GM12878 (cell line): ENCODE measurements around the gene RINL. TPM values are rescaled to one million over a fixed set of nuclear protein-coding genes. Genes with fewer than 3 reads are reported as not detected.

ENCODE experiments used
- ATAC-seq: fragments of 200-7000 bp; cut with Tn5 transposase; 3 replicates; pipeline ENCODE4 v1.9.1; 2020; ENCODE audit warnings: mild to moderate bottlenecking, moderate library complexity
- BruUV-seq: library from RNA; stranded (reverse); fragments of 400-500 nt; replicated peaks from 2 replicates; lab custom pipeline; 2021; lab: Mats Ljungman, UMichigan
- CTCF ChIA-PET: fragments of 300-600 bp; sonication (Branson Sonifier 250); formaldehyde crosslinking; extraction: SDS; loops from one replicate; lab custom pipeline; 2021; ENCODE audit warnings: inconsistent platforms; lab: Yijun Ruan, JAX
- POLR2A ChIA-PET: fragments of 350-600 bp; formaldehyde crosslinking; extraction: SDS; loops from one replicate; lab custom pipeline; 2021; ENCODE audit warnings: inconsistent platforms; lab: Charles Lee
- RAD21 ChIA-PET: fragments of 300-600 bp; sonication (Branson Sonifier 250); formaldehyde crosslinking; loops from one replicate; lab custom pipeline; 2023; ENCODE audit warnings: antibody characterized with exemption; ENCODE audit not compliant: unreplicated experiment; lab: Charles Lee
- SMC1A ChIA-PET: fragments of 300-600 bp; sonication (Branson Sonifier 250); formaldehyde crosslinking; loops from one replicate; lab custom pipeline; 2023; ENCODE audit not compliant: unreplicated experiment, uncharacterized antibody; lab: Charles Lee
- DNase-seq: peaks from one replicate; pipeline ENCODE4 v3.0.0-alpha.2; 2011; ENCODE audit warnings: low read depth, low spot score
- FAIRE-seq: peaks from 3 replicates; lab custom pipeline; 2011; peaks lifted over from hg19 to GRCh38; lab: Jason Lieb, UNC
- H2AFZ ChIP-seq: 2 replicates; pipeline ENCODE4 v1.6.0; 2011; ENCODE audit warnings: low read depth, low read length, control low read depth; ENCODE audit not compliant: control insufficient read depth
- H3K27ac ChIP-seq: 2 replicates; pipeline ENCODE4 v1.5.1; 2011; ENCODE audit warnings: control low read depth; ENCODE audit not compliant: control insufficient read depth, insufficient read depth
- H3K27me3 ChIP-seq, 2 experiments: replicated peaks in 1 of 2; 2 replicates each; pipeline versions ENCODE4 v1.6.0 to v1.6.1; 2011; ENCODE audit warnings: low read length in 1 of 2; ENCODE audit not compliant: control insufficient read depth in 2 of 2, insufficient read depth in 2 of 2
- H3K36me3 ChIP-seq, 2 experiments: 2 replicates each; pipeline ENCODE4 v1.5.1; 2011; ENCODE audit warnings: low read length in 1 of 2; ENCODE audit not compliant: control insufficient read depth in 2 of 2, insufficient read depth in 2 of 2
- H3K4me1 ChIP-seq: 2 replicates; pipeline ENCODE4 v1.6.1; 2011; ENCODE audit warnings: mild to moderate bottlenecking, low read length, moderate library complexity, mixed read lengths; ENCODE audit not compliant: control insufficient read depth, insufficient read depth
- H3K4me2 ChIP-seq: 2 replicates; pipeline ENCODE4 v1.6.0; 2011; ENCODE audit warnings: control low read depth; ENCODE audit not compliant: control insufficient read depth, insufficient read depth
- H3K4me3 ChIP-seq: fragments of 200-600 bp; sonication (generic); 2 replicates; pipeline ENCODE4 v1.5.1; 2016
- H3K79me2 ChIP-seq: 2 replicates; pipeline ENCODE4 v1.6.0; 2011; ENCODE audit warnings: low read length; ENCODE audit not compliant: control insufficient read depth, insufficient read depth
- H3K9ac ChIP-seq: 2 replicates; pipeline ENCODE4 v1.8.0; 2011; ENCODE audit warnings: low read length, control low read depth, mixed read lengths; ENCODE audit not compliant: control insufficient read depth, insufficient read depth
- H3K9me3 ChIP-seq: replicated peaks from 3 replicates; pipeline ENCODE4 v1.5.1; 2011; ENCODE audit warnings: mild to moderate bottlenecking, low read length; ENCODE audit not compliant: control insufficient read depth, insufficient read depth
- H4K20me1 ChIP-seq: 2 replicates; pipeline ENCODE4 v1.6.0; 2011; ENCODE audit not compliant: control insufficient read depth, insufficient read depth
- ATF3 ChIP-seq: IDR thresholded peaks from 2 replicates; pipeline ENCODE4 v1.6.1; 2011; ENCODE audit warnings: low read depth, mild to moderate bottlenecking, low read length, moderate library complexity, borderline replicate concordance; ENCODE audit errors: extremely low read depth
- BCL11A ChIP-seq: IDR thresholded peaks from 2 replicates; pipeline ENCODE4 v1.6.1; 2011; ENCODE audit warnings: low read depth, low read length
- BRCA1 ChIP-seq: IDR thresholded peaks from 2 replicates; pipeline ENCODE4 v1.6.1; 2011; ENCODE audit warnings: low read depth, low read length, improper control_type of control experiment
- CBFB ChIP-seq: IDR thresholded peaks from 2 replicates; pipeline ENCODE4 v1.6.1; 2016; ENCODE audit warnings: antibody characterized with exemption, low read depth
- CHD1 ChIP-seq: IDR thresholded peaks from 2 replicates; pipeline ENCODE4 v1.6.1; 2012; ENCODE audit warnings: low read depth, low read length, improper control_type of control experiment
- DPF2 ChIP-seq: fragments of 450-650 bp; IDR thresholded peaks from 2 replicates; pipeline ENCODE4 v1.6.1; 2017; ENCODE audit warnings: mild to moderate bottlenecking
- ELK1 ChIP-seq: IDR thresholded peaks from 2 replicates; pipeline ENCODE4 v1.6.1; 2012; ENCODE audit warnings: low read depth, low read length, improper control_type of control experiment
- EP300 ChIP-seq, 2 experiments: fragments of 150-350 bp in 1 of 2; IDR thresholded peaks; 2 replicates each; pipeline ENCODE4 v1.6.1; 2011 to 2012; ENCODE audit warnings: low read depth in 2 of 2, low read length in 2 of 2, borderline replicate concordance in 1 of 2, improper control_type of control experiment in 1 of 2, inconsistent platforms in 1 of 2; ENCODE audit not compliant: control insufficient read depth in 1 of 2
- ESRRA ChIP-seq: IDR thresholded peaks from 2 replicates; pipeline ENCODE4 v1.6.1; 2012; ENCODE audit warnings: mild to moderate bottlenecking, low read length, improper control_type of control experiment
- HCFC1 ChIP-seq: fragments of 150-350 bp; IDR thresholded peaks from 2 replicates; pipeline ENCODE4 v1.6.1; 2014; ENCODE audit warnings: low read length
- KAT2A ChIP-seq: conservative IDR thresholded peaks from 2 replicates; pipeline ENCODE4 v1.6.1; 2011; ENCODE audit warnings: low read depth, low read length; ENCODE audit not compliant: control insufficient read depth
- LARP7 ChIP-seq: fragments of 450-650 bp; IDR thresholded peaks from 2 replicates; pipeline ENCODE4 v1.6.1; 2017; ENCODE audit warnings: mild to moderate bottlenecking
- MEF2B ChIP-seq: fragments of 450-650 bp; IDR thresholded peaks from 2 replicates; pipeline ENCODE4 v1.6.1; 2018; ENCODE audit warnings: mild to moderate bottlenecking, moderate library complexity; ENCODE audit not compliant: partially characterized antibody, poor library complexity, severe bottlenecking
- NR2F1 ChIP-seq: fragments of 450-650 bp; conservative IDR thresholded peaks from 2 replicates; pipeline ENCODE4 v1.6.1; 2017; ENCODE audit warnings: mild to moderate bottlenecking
- PAX5 ChIP-seq: IDR thresholded peaks from 2 replicates; pipeline ENCODE4 v1.6.1; 2011; ENCODE audit warnings: low read depth, low read length, borderline replicate concordance
- SIN3A ChIP-seq: IDR thresholded peaks from 2 replicates; pipeline ENCODE4 v1.6.1; 2012; ENCODE audit warnings: low read depth, low read length, improper control_type of control experiment
- YY1 ChIP-seq: IDR thresholded peaks from 2 replicates; pipeline ENCODE4 v1.6.1; 2011; ENCODE audit warnings: low read depth, mild to moderate bottlenecking, low read length
- ZBTB33 ChIP-seq: fragments of 450-650 bp; IDR thresholded peaks from 2 replicates; pipeline ENCODE4 v1.6.1; 2017; ENCODE audit warnings: mild to moderate bottlenecking
- ZNF24 ChIP-seq: fragments of 450-650 bp; IDR thresholded peaks from 2 replicates; pipeline ENCODE4 v1.6.1; 2017; ENCODE audit warnings: antibody characterized with exemption, mild to moderate bottlenecking
- ZNF274 ChIP-seq: IDR thresholded peaks from one replicate; pipeline ENCODE4 v1.8.0; 2011; ENCODE audit not compliant: insufficient read length, insufficient read depth
- WGBS: methylation state at CpG from one replicate; pipeline ENCODE4 v1.1.6; 2016; ENCODE audit warnings: low lambda C conversion rate; ENCODE audit not compliant: insufficient replicate concordance, insufficient coverage; ENCODE audit errors: missing lambda C conversion rate; 5-methylcytosine and 5-hydroxymethylcytosine counted together
- in situ Hi-C: fragments of 300-500 bp; cut with MboI; formaldehyde crosslinking; loops from 9 replicates; pipeline ENCODE4 v1.14.3; 2018; ENCODE audit warnings: mixed read lengths
- intact Hi-C: fragments of 100-400 bp; cut with micrococcal nuclease; formaldehyde crosslinking; loops from one replicate; pipeline ENCODE4 v1.14.2; 2022; ENCODE audit not compliant: unreplicated experiment
- polyA plus RNA-seq, 11 experiments: library from polyadenylated mRNA; depleted of rRNA in 4 of 11; unstranded in 6 of 11; stranded (reverse) in 5 of 11; fragments of >200 nt; fragmentation: Nextera tagmentation in 4 of 11; fragmentation: Illumina TruSeq in 1 of 11; extraction: Ambion mirVana in 4 of 11; extraction: Trizol in 1 of 11; gene quantifications; 1 replicate in 1 of 11; 2 replicates in 10 of 11; pipeline versions ENCODE4 v1.2.1 to v1.2.3, GENCODE V29; 2011 to 2016; ENCODE audit warnings: inconsistent platforms in 2 of 11, missing spikeins in 2 of 11, low read depth in 1 of 11
- total RNA-seq, 4 experiments: library from RNA; depleted of rRNA in 3 of 4; stranded (reverse); fragments of >200 nt in 3 of 4; fragmentation: Illumina TruSeq in 1 of 4; extraction: Trizol in 1 of 4; gene quantifications; 2 replicates each; pipeline versions ENCODE4 v1.2.1 to v1.2.3, GENCODE V29; 2013 to 2021

Gene RINL
- total and polyA plus RNA-seq, 10 of the 15 experiments (the other 5 are each of a cell fraction or from before 2014, with no cell fraction given) = 14.5 to 64.2 (median 47.6) TPM

- TF ChIP-seq YY1 (peak; percentile 77), SIN3A (peak; percentile 13), HCFC1 (peak; percentile 50; the same call in 1 of the 2 replicates), KAT2A (no peak)
Measured at GRCh38 chr19:38850436-38850975, 27.6 kb downstream of the RINL start (continued).

GRCh38 chr19:38849860-38850435 is 28.1 kb downstream of the RINL start, which contains the start of gene HNRNPL:
Gene HNRNPL, minus strand, starts transcription at chr19:38849986. Its CDS starts 20 bp downstream, at chr19:38849966.
- WGBS = 1% methylated on average over 46 of the region's 50 CpGs
- ATAC-seq = peak; percentile 76
- intact Hi-C loops (loop anchor here (1.0 kb wide), 2 partner anchors 14 to 49 kb away; partner anchors contain the start of genes NFKBIB and SIRT2), in situ Hi-C loops (no loop called here)
- peaks cover 6% of the 10 kb centered on the region for H4K20me1 ChIP-seq
- POLR2A ChIA-PET = interaction anchor here (0.6 to 2.8 kb wide), 14 partner anchors 9 to 295 kb away, joined by 3 to 28 read pairs (median 6); partner anchors contain the start of genes EIF3K, NFKBIB, RINL and SIRT2
- CTCF ChIA-PET = interaction anchor here (0.7 to 4.1 kb wide), 10 partner anchors 13 to 80 kb away, joined by 3 to 20 read pairs (median 4); partner anchors contain the start of genes ECH1, RINL and SARS2
- SMC1A ChIA-PET = interaction anchor here (0.8 to 1.7 kb wide), 5 partner anchors 17 to 51 kb away, joined by 3 to 8 read pairs (median 5); partner anchors contain the start of gene ECH1
- BruUV-seq = no TSS peak
- H3K27me3 ChIP-seq = no peaks in the 10 kb centered on the region
- H3K27ac ChIP-seq = peak within 1 kb of the TSS; percentile 96
- RAD21 ChIA-PET = interaction anchor here (0.9 to 2.8 kb wide), 10 partner anchors 14 to 306 kb away, joined by 3 to 20 read pairs (median 4); partner anchors contain the start of genes ACTN4, ECH1, EIF3K and RINL
- peak within 1 kb of the TSS; percentile 98 for H3K4me2 ChIP-seq
- peak within 1 kb of the TSS; percentile 79 for H3K4me3 ChIP-seq
- peaks cover 44% of the 10 kb centered on the region for H3K79me2 ChIP-seq
- H3K4me1 ChIP-seq = peaks cover 10% of the 10 kb centered on the region
- peak within 1 kb of the TSS; percentile 11 for H2AFZ ChIP-seq
- no peaks in the 10 kb centered on the region for H3K9me3 ChIP-seq
- DNase-seq = peak; percentile 100
- peaks cover 17 to 23% of the 10 kb centered on the region in 2 experiments for H3K36me3 ChIP-seq
- peak within 1 kb of the TSS; percentile 98 for H3K9ac ChIP-seq
- FAIRE-seq = no peak
- TF ChIP-seq MEF2B = no peak
- no peak for TF ChIP-seq BCL11A
- TF ChIP-seq ELK1 = no peak
- TF ChIP-seq ATF3 = no peak
- TF ChIP-seq BRCA1 = 0 out of 2 replicates have a peak, but pooled peaks have one; percentile 46
- no peak for TF ChIP-seq PAX5
- TF ChIP-seq ZNF24 = no peak
- TF ChIP-seq CBFB = 0 out of 2 replicates have a peak, but pooled peaks have one; percentile 15
- no peak for TF ChIP-seq ZBTB33
- no peak for TF ChIP-seq ZNF274
- TF ChIP-seq CHD1 = no peak
- peak; percentile 100 for TF ChIP-seq DPF2
- TF ChIP-seq NR2F1 = no peak; the same call in none of the 2 replicates
- no peak for TF ChIP-seq ESRRA
- 0 out of 4 replicates have a peak, but pooled peaks of 1 of the 2 experiments have one; percentile 10 for TF ChIP-seq EP300 (IDR thresholded peaks at IDR 0.05; ENCODE audit: borderline replicate concordance in 1 of 2, control insufficient read depth in 1 of 2, low read depth in 2 of 2, low read length in 2 of 2)
- no peak for TF ChIP-seq SIN3A
- TF ChIP-seq LARP7 = no peak
